Gastroesophageal sphincter (tissue), 4 donors: ENCODE data around the gene CCHCR1. TPM values are rescaled to one million over a fixed set of nuclear protein-coding genes. Genes with fewer than 3 reads are reported as not detected.

Experiments used
- ATAC-seq: fragments of 150-250 bp; one replicate; pipeline ENCODE4 v1.9.1; 2016; ENCODE audit warnings: mild to moderate bottlenecking, moderate library complexity
- H3K27ac ChIP-seq, 4 donors: fragments of 200-600 bp; sonication (generic) in 3 of 4; 1 replicate in 3 of 4; 2 replicates in 1 of 4; pipeline ENCODE4 v1.5.1; 2016 to 2019
- H3K27me3 ChIP-seq: fragments of 200-600 bp; sonication (generic); one replicate; pipeline ENCODE4 v1.5.1; 2019
- H3K36me3 ChIP-seq, 2 donors: fragments of 200-600 bp; sonication (generic); one replicate each; pipeline ENCODE4 v1.5.1; 2019; ENCODE audit warnings: control low read depth in 1 of 2
- H3K4me1 ChIP-seq, 3 donors: fragments of 200-600 bp; sonication (generic); 1 replicate in 2 of 3; 2 replicates in 1 of 3; pipeline ENCODE4 v1.5.1; 2016 to 2019; ENCODE audit warnings: control low read depth in 2 of 3
- H3K4me3 ChIP-seq, 2 donors: fragments of 200-600 bp; sonication (generic); one replicate each; pipeline ENCODE4 v1.5.1; 2019; ENCODE audit warnings: mild to moderate bottlenecking in 1 of 2, moderate library complexity in 1 of 2
- H3K9me3 ChIP-seq, 3 donors: fragments of 200-600 bp; sonication (generic); one replicate each; pipeline ENCODE4 v1.5.1; 2017 to 2019; ENCODE audit warnings: control low read depth in 2 of 3
- EP300 ChIP-seq: sonication (generic); formaldehyde crosslinking; IDR thresholded peaks from one replicate; pipeline ENCODE4 v1.6.1; 2017; ENCODE audit warnings: antibody characterized with exemption, mild to moderate bottlenecking
- POLR2A ChIP-seq, 2 donors: fragments of 450-650 bp; IDR thresholded peaks; one replicate each; pipeline ENCODE4 v1.6.1; 2017; ENCODE audit warnings: antibody characterized with exemption in 2 of 2, mild to moderate bottlenecking in 2 of 2, moderate library complexity in 1 of 2
- POLR2AphosphoS5 ChIP-seq: sonication (generic); formaldehyde crosslinking; IDR thresholded peaks from one replicate; pipeline ENCODE4 v1.6.1; 2017; ENCODE audit warnings: antibody characterized with exemption
- WGBS, 2 donors: methylation state at CpG; one replicate each; pipeline ENCODE4 v1.1.5; 2018; ENCODE audit warnings: low coverage in 1 of 2; 5-methylcytosine and 5-hydroxymethylcytosine counted together
- total RNA-seq, 4 donors: library from RNA; depleted of rRNA; stranded (reverse); fragments of >200 nt; gene quantifications; one replicate each; pipeline ENCODE4 v1.1.0, GENCODE V29; 2016
- TF ChIP-seq, protein P1 (sequence below), 4 experiments: fragments of 200-600 bp in 2 of 4; fragments of 450-650 bp in 2 of 4; sonication (generic) in 1 of 4; IDR thresholded peaks; one replicate each; pipeline ENCODE4 v1.5.1; 2017 to 2019; ENCODE audit warnings: antibody characterized with exemption in 4 of 4, mild to moderate bottlenecking in 2 of 4, moderate library complexity in 2 of 4

The CCHCR1 gene
- total RNA-seq, 4 donors from 2014 or later = 8.2 to 15.6 (median 11.5) TPM

DNA sequence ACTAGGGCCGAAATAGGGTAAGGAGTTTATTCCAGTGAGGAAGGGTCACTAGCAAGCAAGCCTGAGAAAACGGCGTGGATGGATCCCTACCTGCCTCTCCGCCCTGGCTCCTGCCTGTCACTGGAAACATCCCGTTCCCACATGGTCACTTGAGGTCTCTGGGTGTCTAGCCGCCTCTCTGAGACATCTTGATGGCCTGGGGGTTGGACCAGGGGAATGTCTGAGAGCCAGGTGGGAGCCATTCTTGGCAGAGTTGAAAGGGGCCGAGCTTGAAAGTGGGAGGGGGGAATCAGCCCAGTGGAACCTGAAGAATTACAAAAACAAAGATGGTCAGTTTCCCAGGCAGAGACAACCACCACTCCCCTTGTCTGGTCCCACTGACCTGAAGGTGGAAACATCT is 961 bp downstream of the CCHCR1 start:
- H3K27ac ChIP-seq = no peak overlapping the region
- H3K4me1 ChIP-seq = peaks cover 0 to 27% (median 14%) of the 10 kb centered on the region in 3 donors
- H3K27me3 ChIP-seq = no peaks in the 10 kb centered on the region
- TF ChIP-seq, protein P1, sequence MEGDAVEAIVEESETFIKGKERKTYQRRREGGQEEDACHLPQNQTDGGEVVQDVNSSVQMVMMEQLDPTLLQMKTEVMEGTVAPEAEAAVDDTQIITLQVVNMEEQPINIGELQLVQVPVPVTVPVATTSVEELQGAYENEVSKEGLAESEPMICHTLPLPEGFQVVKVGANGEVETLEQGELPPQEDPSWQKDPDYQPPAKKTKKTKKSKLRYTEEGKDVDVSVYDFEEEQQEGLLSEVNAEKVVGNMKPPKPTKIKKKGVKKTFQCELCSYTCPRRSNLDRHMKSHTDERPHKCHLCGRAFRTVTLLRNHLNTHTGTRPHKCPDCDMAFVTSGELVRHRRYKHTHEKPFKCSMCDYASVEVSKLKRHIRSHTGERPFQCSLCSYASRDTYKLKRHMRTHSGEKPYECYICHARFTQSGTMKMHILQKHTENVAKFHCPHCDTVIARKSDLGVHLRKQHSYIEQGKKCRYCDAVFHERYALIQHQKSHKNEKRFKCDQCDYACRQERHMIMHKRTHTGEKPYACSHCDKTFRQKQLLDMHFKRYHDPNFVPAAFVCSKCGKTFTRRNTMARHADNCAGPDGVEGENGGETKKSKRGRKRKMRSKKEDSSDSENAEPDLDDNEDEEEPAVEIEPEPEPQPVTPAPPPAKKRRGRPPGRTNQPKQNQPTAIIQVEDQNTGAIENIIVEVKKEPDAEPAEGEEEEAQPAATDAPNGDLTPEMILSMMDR (IDR thresholded peaks at IDR 0.05) = no peak
- TF ChIP-seq EP300 (no peak), POLR2AphosphoS5 (no peak), POLR2A (IDR thresholded peaks at IDR 0.05) (no peak)
- 40 to 83% methylated on average over 1 to 7 of the region's 7 CpGs for WGBS, 2 donors
- ATAC-seq = no peak
- no peaks in the 10 kb centered on the region for H3K9me3 ChIP-seq
- peaks cover 0 to 30% of the 10 kb centered on the region in 2 donors for H3K36me3 ChIP-seq
- no peak overlapping the region for H3K4me3 ChIP-seq

DNA sequence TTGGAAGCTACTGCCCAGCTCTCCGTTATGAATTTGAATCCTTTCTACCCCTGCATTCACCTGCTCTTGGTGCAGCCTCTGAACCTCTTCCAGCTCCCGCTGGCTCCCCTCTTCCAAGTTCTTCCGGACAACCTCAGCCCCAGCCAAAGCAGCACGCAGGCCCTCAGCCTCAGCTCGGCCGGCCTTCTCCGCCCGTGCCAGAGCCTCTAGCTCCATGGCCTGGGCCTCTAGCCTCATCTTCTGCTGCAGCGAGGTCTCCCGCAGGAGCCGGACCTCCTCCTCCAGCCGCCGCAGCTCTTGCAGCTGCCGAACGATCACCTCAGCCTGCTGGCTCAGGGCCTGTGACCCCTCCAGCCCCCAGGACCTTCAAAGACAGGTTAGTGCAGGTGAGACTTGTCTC is 3.2 kb downstream of the CCHCR1 start:
- WGBS, 2 donors = 87 to 100% methylated on average over 2 to 11 of the region's 15 CpGs
- H3K4me3 ChIP-seq = no peak overlapping the region
- H3K4me1 ChIP-seq = peaks cover 0 to 21% (median 11%) of the 10 kb centered on the region in 3 donors
- ATAC-seq = no peak
- no peaks in the 10 kb centered on the region for H3K9me3 ChIP-seq
- H3K27me3 ChIP-seq = no peaks in the 10 kb centered on the region
- TF ChIP-seq POLR2A (IDR thresholded peaks at IDR 0.05) (no peak), POLR2AphosphoS5 (no peak), EP300 (no peak)
- TF ChIP-seq, protein P1 (IDR thresholded peaks at IDR 0.05) = no peak
- H3K36me3 ChIP-seq = peaks cover 0 to 49% of the 10 kb centered on the region in 2 donors
- no peak overlapping the region for H3K27ac ChIP-seq

DNA sequence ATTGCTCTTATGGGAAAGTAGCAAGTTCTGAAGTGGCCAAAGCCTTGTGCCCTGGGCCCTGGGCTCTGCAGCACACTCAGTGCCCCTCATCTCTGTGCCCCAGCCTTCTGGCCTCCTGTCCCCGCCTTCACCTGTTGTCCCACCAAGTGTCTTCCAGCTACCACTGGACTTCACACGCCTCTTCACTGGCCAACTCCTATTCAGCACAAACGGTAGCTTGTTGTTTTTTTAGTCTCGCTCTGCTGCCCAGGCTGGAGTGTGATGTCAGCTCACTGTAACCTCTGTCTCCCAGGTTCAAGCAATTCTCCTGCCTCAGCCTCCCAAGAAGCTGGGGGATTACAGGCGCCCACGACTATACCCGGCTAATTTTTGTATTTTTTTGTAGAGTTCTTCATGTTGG is 4.8 kb downstream of the CCHCR1 start:
- no peaks in the 10 kb centered on the region for H3K27me3 ChIP-seq
- H3K36me3 ChIP-seq = peaks cover 0 to 63% of the 10 kb centered on the region in 2 donors
- no peak overlapping the region for H3K4me3 ChIP-seq
- TF ChIP-seq POLR2A (IDR thresholded peaks at IDR 0.05) = no peak
- no peak for ATAC-seq
- no peak overlapping the region for H3K27ac ChIP-seq
- H3K9me3 ChIP-seq = no peaks in the 10 kb centered on the region
- H3K4me1 ChIP-seq = peaks cover 0 to 12% (median 5%) of the 10 kb centered on the region in 3 donors
- WGBS, 2 donors = 90 to 95% methylated on average over 3 to 7 of the region's 7 CpGs

DNA sequence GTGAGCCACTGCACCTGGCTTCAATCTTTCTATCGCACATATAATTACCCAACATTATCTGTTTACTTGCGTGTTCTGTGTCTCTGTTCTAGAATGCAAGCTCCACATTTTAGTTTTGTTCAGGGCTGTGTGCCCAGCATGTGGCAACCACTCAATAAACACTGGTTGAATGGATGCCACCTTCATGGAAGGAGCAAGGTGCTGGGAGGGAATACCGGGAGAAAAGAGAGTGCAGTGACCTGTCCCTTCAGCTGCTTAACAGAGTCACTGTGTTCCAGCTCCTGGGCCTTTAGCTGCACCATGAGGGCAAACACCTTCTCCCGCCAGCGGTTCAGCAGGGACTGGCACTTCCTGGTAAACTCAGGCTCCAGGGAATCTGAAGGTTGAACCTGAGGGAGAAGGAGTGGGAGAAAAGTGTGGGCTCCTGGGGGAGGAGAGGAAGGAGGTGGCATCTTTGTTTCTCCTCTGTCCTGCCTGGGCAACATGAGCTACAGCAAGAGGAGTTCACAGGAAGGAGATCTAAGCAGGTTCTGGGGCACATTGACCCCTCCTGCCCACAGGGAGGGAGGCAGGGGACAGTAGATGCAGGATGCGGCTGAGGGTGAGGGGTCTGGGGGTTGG is 7.7 kb downstream of the CCHCR1 start:
- ATAC-seq = no peak
- H3K9me3 ChIP-seq = no peaks in the 10 kb centered on the region
- no peak for TF ChIP-seq EP300
- TF ChIP-seq POLR2AphosphoS5 = no peak
- TF ChIP-seq, protein P1 (IDR thresholded peaks at IDR 0.05) = no peak
- no peak for TF ChIP-seq POLR2A (IDR thresholded peaks at IDR 0.05)
- H3K4me3 ChIP-seq = no peak overlapping the region
- peaks cover 0 to 72% of the 10 kb centered on the region in 2 donors for H3K36me3 ChIP-seq
- no peak overlapping the region for H3K27ac ChIP-seq
- WGBS, 2 donors = 87 to 93% methylated on average over 3 of the region's 6 CpGs
- no peaks in the 10 kb centered on the region for H3K27me3 ChIP-seq
- no peaks in the 10 kb centered on the region for H3K4me1 ChIP-seq

DNA sequence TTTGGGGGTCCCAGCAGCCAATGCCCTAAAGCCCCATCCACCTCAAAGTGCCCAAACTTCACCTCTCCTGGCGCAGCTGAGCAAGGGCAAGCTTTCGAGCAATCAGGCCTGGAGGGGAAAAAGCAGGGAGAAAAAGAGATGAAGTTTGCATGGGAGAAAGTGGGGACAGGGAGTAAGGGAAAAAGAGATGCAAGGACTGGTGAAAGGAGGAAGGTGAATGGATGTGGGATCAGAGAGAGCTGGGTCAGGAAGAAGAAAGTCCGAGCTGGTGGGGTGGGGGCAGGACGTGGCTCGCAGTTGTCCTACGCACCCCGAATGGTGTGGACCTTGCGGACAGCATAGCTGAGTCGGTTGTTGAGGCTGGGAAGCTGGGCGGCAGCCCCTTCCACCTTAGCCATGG is 12.2 kb downstream of the CCHCR1 start:
- Histone ChIP-seq H3K9me3 (no peaks in the 10 kb centered on the region), H3K4me1 (peaks cover 0 to 16% (median 0%) of the 10 kb centered on the region in 3 donors), H3K36me3 (peaks cover 0 to 71% of the 10 kb centered on the region in 2 donors), H3K4me3 (no peak overlapping the region), H3K27ac (no peak overlapping the region), H3K27me3 (no peaks in the 10 kb centered on the region)
- TF ChIP-seq POLR2AphosphoS5 (no peak), POLR2A (IDR thresholded peaks at IDR 0.05) (no peak), EP300 (no peak)
- TF ChIP-seq, protein P1 (IDR thresholded peaks at IDR 0.05) = no peak
- no peak for ATAC-seq
- WGBS, 2 donors = 92% methylated on average over 6 to 8 of the region's 10 CpGs
